Measurements from ENCODE around the gene MAST4. TPM values are rescaled to one million over a fixed set of nuclear protein-coding genes. Genes with fewer than 3 reads are reported as not detected.
"Not testable (repeated sequence)": the region's sequence is repeated elsewhere in the genome, so short reads cannot be mapped to it uniquely, and the experiment has no call there.

MAST4 gene
- total and polyA plus RNA-seq, 2 donors (not counting 1 experiment from before 2014, with no cell fraction given): 7.0 to 15.2 TPM

- no peaks in the 10 kb centered on the region for H3K79me2 ChIP-seq (ENCODE audit: control insufficient read depth, insufficient read depth, low read length)
- no peak overlapping the region for H3K27ac ChIP-seq (ENCODE audit: insufficient read depth, low read length)
- H3K36me3 ChIP-seq (ENCODE audit: control insufficient read depth, insufficient read depth, low read length): no peaks in the 10 kb centered on the region
- no peaks in the 10 kb centered on the region for H3K4me1 ChIP-seq (ENCODE audit: control insufficient read depth, extremely low read depth, insufficient read depth, low read length)
- no peaks in the 10 kb centered on the region for H3K9me3 ChIP-seq (ENCODE audit: control insufficient read depth, insufficient read depth, low read depth, low read length)
- H2AFZ ChIP-seq (ENCODE audit: low read length): no peak overlapping the region
- peak in 1 of 2 donors; percentile 41 for DNase-seq (ENCODE audit: low read depth in 2 of 2)
- no peak overlapping the region for H3K4me3 ChIP-seq (replicated peaks in 1 of 4; ENCODE audit: control extremely low read depth in 1 of 4, insufficient read depth in 1 of 4, low read depth in 3 of 4, low read length in 4 of 4)
- H3K9ac ChIP-seq (ENCODE audit: insufficient read depth, low read length): no peak overlapping the region
- TF ChIP-seq EZH2 (IDR thresholded peaks at IDR 0.05; ENCODE audit: low read length, missing control alignments): no peak
- TF ChIP-seq CTCF (conservative IDR thresholded peaks at IDR 0.05 in 1 of 2, IDR thresholded peaks at IDR 0.05 in 1 of 2; ENCODE audit: low read depth in 1 of 2, low read length in 2 of 2): no peak
- H3K27me3 ChIP-seq (ENCODE audit: control insufficient read depth, insufficient read depth, low read length): no peaks in the 10 kb centered on the region
- no peak overlapping the region for H3K4me2 ChIP-seq (ENCODE audit: extremely low read depth, insufficient read depth, low read length)
- H4K20me1 ChIP-seq (ENCODE audit: control insufficient read depth, extremely low read depth, insufficient read depth, low read length): no peaks in the 10 kb centered on the region
Observed at GRCh38 chr5:66694036-66694435, 97.8 kb downstream of the MAST4 start.

GRCh38 chr5:66695840-66696239, 99.6 kb downstream of the MAST4 start:
- not testable (repeated sequence) for H4K20me1 ChIP-seq (ENCODE audit: control insufficient read depth, extremely low read depth, insufficient read depth, low read length); H3K79me2 ChIP-seq (ENCODE audit: control insufficient read depth, insufficient read depth, low read length); H3K36me3 ChIP-seq (ENCODE audit: control insufficient read depth, insufficient read depth, low read length); H3K9ac ChIP-seq (ENCODE audit: insufficient read depth, low read length); DNase-seq (ENCODE audit: low read depth in 2 of 2); H3K27ac ChIP-seq (ENCODE audit: insufficient read depth, low read length); H3K9me3 ChIP-seq (ENCODE audit: control insufficient read depth, insufficient read depth, low read depth, low read length); H2AFZ ChIP-seq (ENCODE audit: low read length); H3K4me3 ChIP-seq (replicated peaks in 1 of 4; ENCODE audit: control extremely low read depth in 1 of 4, insufficient read depth in 1 of 4, low read depth in 3 of 4, low read length in 4 of 4); H3K4me1 ChIP-seq (ENCODE audit: control insufficient read depth, extremely low read depth, insufficient read depth, low read length); H3K27me3 ChIP-seq (ENCODE audit: control insufficient read depth, insufficient read depth, low read length); H3K4me2 ChIP-seq (ENCODE audit: extremely low read depth, insufficient read depth, low read length)

- H3K27ac ChIP-seq (ENCODE audit: insufficient read depth, low read length): no peak overlapping the region
- H3K27me3 ChIP-seq (ENCODE audit: control insufficient read depth, insufficient read depth, low read length): no peaks in the 10 kb centered on the region
- H3K79me2 ChIP-seq (ENCODE audit: control insufficient read depth, insufficient read depth, low read length): no peaks in the 10 kb centered on the region
- no peaks in the 10 kb centered on the region for H3K4me1 ChIP-seq (ENCODE audit: control insufficient read depth, extremely low read depth, insufficient read depth, low read length)
- DNase-seq (ENCODE audit: low read depth in 2 of 2): peak in 1 of 2 donors; percentile 8
- no peak overlapping the region for H3K4me2 ChIP-seq (ENCODE audit: extremely low read depth, insufficient read depth, low read length)
- no peaks in the 10 kb centered on the region for H4K20me1 ChIP-seq (ENCODE audit: control insufficient read depth, extremely low read depth, insufficient read depth, low read length)
- no peak overlapping the region for H3K4me3 ChIP-seq (replicated peaks in 1 of 4; ENCODE audit: control extremely low read depth in 1 of 4, insufficient read depth in 1 of 4, low read depth in 3 of 4, low read length in 4 of 4)
- H3K9ac ChIP-seq (ENCODE audit: insufficient read depth, low read length): no peak overlapping the region
- no peaks in the 10 kb centered on the region for H3K36me3 ChIP-seq (ENCODE audit: control insufficient read depth, insufficient read depth, low read length)
- no peaks in the 10 kb centered on the region for H3K9me3 ChIP-seq (ENCODE audit: control insufficient read depth, insufficient read depth, low read depth, low read length)
- TF ChIP-seq EZH2 (IDR thresholded peaks at IDR 0.05; ENCODE audit: low read length, missing control alignments) (no peak), CTCF (conservative IDR thresholded peaks at IDR 0.05 in 1 of 2, IDR thresholded peaks at IDR 0.05 in 1 of 2; ENCODE audit: low read depth in 1 of 2, low read length in 2 of 2) (no peak)
- H2AFZ ChIP-seq (ENCODE audit: low read length): no peak overlapping the region
Observed at GRCh38 chr5:66697796-66698564, 101.8 kb downstream of the MAST4 start.

Measured in fibroblast of lung (primary cell).